ENCODE data around the gene KRT85. TPM values are rescaled to one million over a fixed set of nuclear protein-coding genes. Genes with fewer than 3 reads are reported as not detected.

The KRT85 gene
- total RNA-seq, 2 donors from 2014 or later: not detected

GRCh38 chr12:52342781-52343490, 24.3 kb downstream of the KRT85 start:
- WGBS, 2 experiments (ENCODE audit: insufficient coverage in 1 of 2, insufficient read length in 1 of 2): 84 to 91% methylated on average over 1 to 2 of the region's 2 CpGs
- Mint-ChIP-seq H3K4me3 (no peak overlapping the region), H3K36me3 (ENCODE audit: low read depth) (no peaks in the 10 kb centered on the region), H3K4me1 (peaks cover 4% of the 10 kb centered on the region), H3K27me3 (ENCODE audit: insufficient read depth) (peaks cover 4% of the 10 kb centered on the region), H3K27ac (no peak overlapping the region), H3K9me3 (peaks cover 7% of the 10 kb centered on the region)
- no peak overlapping the region for H3K4me3 ChIP-seq (ENCODE audit: low read length)
- no peaks in the 10 kb centered on the region for H3K4me1 ChIP-seq (ENCODE audit: control insufficient read depth, insufficient read depth, low read length)
- TF ChIP-seq, protein P1, sequence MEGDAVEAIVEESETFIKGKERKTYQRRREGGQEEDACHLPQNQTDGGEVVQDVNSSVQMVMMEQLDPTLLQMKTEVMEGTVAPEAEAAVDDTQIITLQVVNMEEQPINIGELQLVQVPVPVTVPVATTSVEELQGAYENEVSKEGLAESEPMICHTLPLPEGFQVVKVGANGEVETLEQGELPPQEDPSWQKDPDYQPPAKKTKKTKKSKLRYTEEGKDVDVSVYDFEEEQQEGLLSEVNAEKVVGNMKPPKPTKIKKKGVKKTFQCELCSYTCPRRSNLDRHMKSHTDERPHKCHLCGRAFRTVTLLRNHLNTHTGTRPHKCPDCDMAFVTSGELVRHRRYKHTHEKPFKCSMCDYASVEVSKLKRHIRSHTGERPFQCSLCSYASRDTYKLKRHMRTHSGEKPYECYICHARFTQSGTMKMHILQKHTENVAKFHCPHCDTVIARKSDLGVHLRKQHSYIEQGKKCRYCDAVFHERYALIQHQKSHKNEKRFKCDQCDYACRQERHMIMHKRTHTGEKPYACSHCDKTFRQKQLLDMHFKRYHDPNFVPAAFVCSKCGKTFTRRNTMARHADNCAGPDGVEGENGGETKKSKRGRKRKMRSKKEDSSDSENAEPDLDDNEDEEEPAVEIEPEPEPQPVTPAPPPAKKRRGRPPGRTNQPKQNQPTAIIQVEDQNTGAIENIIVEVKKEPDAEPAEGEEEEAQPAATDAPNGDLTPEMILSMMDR (conservative IDR thresholded peaks at IDR 0.05): no peak
- H3K27ac ChIP-seq (ENCODE audit: low read depth, low read length): no peak overlapping the region
- H3K27me3 ChIP-seq (ENCODE audit: control insufficient read depth, insufficient read depth, low read length, poor library complexity, severe bottlenecking): no peaks in the 10 kb centered on the region
- no peak for DNase-seq
- peaks cover 7% of the 10 kb centered on the region for H3K9me3 ChIP-seq (ENCODE audit: control insufficient read depth, low read length)
- H3K9ac ChIP-seq (ENCODE audit: extremely low read depth, low read length, poor library complexity, severe bottlenecking): no peak overlapping the region
- H3K36me3 ChIP-seq (ENCODE audit: control insufficient read depth, insufficient read depth, low read length): no peaks in the 10 kb centered on the region

DNA sequence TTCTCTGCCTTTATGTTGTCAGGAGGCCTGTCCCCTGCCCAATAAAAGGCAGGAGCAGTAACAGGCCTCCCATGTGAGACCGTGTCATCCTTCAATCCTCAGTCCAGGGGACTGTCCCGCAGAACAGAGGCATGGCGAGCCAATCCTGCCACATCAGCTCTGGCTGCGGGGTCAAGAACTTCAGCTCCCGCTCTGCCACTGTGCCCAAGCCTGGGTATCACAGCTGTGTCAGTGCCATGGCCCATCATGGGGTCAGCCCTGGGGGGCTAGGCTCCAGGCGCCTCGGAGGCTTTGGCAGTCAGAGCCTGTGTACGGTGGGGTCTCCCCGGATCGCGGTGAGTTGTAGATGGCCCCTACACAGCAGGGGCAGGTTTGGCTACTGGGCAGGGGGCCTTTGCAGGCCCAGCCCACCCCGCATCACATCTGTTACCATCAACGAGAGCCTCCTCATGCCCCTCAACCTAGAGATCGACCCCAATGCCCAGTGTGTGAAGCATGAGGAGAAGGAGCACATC, 26.2 kb downstream of the KRT85 start:
- TF ChIP-seq, protein P1 (conservative IDR thresholded peaks at IDR 0.05): no peak
- Histone ChIP-seq H3K27ac (ENCODE audit: low read depth, low read length) (no peak overlapping the region), H3K36me3 (ENCODE audit: control insufficient read depth, insufficient read depth, low read length) (no peaks in the 10 kb centered on the region), H3K9me3 (ENCODE audit: control insufficient read depth, low read length) (peaks cover 7% of the 10 kb centered on the region), H3K9ac (ENCODE audit: extremely low read depth, low read length, poor library complexity, severe bottlenecking) (no peak overlapping the region), H3K4me3 (ENCODE audit: low read length) (no peak overlapping the region), H3K27me3 (ENCODE audit: control insufficient read depth, insufficient read depth, low read length, poor library complexity, severe bottlenecking) (no peaks in the 10 kb centered on the region), H3K4me1 (ENCODE audit: control insufficient read depth, insufficient read depth, low read length) (no peaks in the 10 kb centered on the region)
- WGBS, 2 experiments (ENCODE audit: insufficient coverage in 1 of 2, insufficient read length in 1 of 2): 94 to 95% methylated on average over 4 to 14 of the region's 14 CpGs
- Mint-ChIP-seq H3K36me3 (ENCODE audit: low read depth) (no peaks in the 10 kb centered on the region), H3K4me3 (no peak overlapping the region), H3K4me1 (no peaks in the 10 kb centered on the region), H3K27me3 (ENCODE audit: insufficient read depth) (peaks cover 6% of the 10 kb centered on the region), H3K27ac (no peak overlapping the region), H3K9me3 (peaks cover 7% of the 10 kb centered on the region)
- no peak for DNase-seq

DNA sequence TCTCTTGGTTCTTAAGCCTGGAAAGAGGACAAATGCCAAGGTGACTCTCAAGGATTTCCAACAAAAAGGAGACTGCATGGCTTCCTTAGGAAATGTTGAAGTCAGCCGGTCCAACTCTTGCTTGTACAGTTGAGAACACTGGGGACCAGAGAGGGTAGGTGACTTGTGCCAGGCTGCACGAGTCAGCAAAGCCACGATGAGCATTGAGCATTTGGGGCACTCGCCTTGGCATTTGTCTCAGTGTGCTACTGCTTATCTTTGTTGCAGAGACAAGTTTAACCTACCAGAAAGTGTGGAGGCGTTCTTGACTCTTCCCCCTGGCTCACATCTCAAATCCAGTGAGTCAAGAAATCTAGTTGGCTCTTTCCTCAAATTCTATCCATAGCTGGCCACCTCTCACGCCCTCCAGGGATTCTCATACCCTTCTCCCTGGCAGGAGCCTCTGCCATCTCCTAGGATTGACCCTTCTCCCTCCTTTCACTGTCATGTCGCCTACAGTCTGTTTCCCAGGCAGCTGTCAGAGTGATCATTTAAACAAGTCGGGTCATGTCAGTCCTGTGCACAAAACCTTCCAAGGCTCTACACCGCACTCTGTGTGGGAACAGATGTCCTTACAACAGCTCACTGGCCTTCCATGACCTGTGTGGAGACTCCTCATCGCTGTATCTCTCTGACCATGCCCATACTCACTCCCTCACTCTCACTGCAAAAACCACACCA, 28.9 kb downstream of the KRT85 start:
- H3K9ac ChIP-seq (ENCODE audit: extremely low read depth, low read length, poor library complexity, severe bottlenecking): no peak overlapping the region
- Mint-ChIP-seq H3K4me3 (no peak overlapping the region), H3K27me3 (ENCODE audit: insufficient read depth) (peaks cover 6% of the 10 kb centered on the region), H3K4me1 (peaks cover 4% of the 10 kb centered on the region), H3K36me3 (ENCODE audit: low read depth) (no peaks in the 10 kb centered on the region), H3K27ac (no peak overlapping the region), H3K9me3 (peaks cover 2% of the 10 kb centered on the region)
- H3K4me3 ChIP-seq (ENCODE audit: low read length): no peak overlapping the region
- no peak overlapping the region for H3K27ac ChIP-seq (ENCODE audit: low read depth, low read length)
- 91 to 94% methylated on average over 9 to 10 of the region's 10 CpGs for WGBS, 2 experiments (ENCODE audit: insufficient coverage in 1 of 2, insufficient read length in 1 of 2)
- peaks cover 3% of the 10 kb centered on the region for H3K9me3 ChIP-seq (ENCODE audit: control insufficient read depth, low read length)
- no peak for DNase-seq
- no peaks in the 10 kb centered on the region for H3K4me1 ChIP-seq (ENCODE audit: control insufficient read depth, insufficient read depth, low read length)
- TF ChIP-seq, protein P1 (conservative IDR thresholded peaks at IDR 0.05): no peak
- no peaks in the 10 kb centered on the region for H3K36me3 ChIP-seq (ENCODE audit: control insufficient read depth, insufficient read depth, low read length)
- H3K27me3 ChIP-seq (ENCODE audit: control insufficient read depth, insufficient read depth, low read length, poor library complexity, severe bottlenecking): no peaks in the 10 kb centered on the region
